MM.1S (cell line): ENCODE results near the gene PANK2.

ENCODE experiments used
- CTCF ChIP-seq: fragments of 300-600 bp; sonication (generic); IDR thresholded peaks from 2 replicates; pipeline ENCODE4 v1.5.1; 2016; ENCODE audit warnings: antibody characterized with exemption, low read length, mixed read lengths
- EZH2 ChIP-seq: fragments of 300-600 bp; sonication (generic); optimal IDR thresholded peaks from 2 replicates; pipeline ENCODE3; 2017; ENCODE audit warnings: low read depth, mild to moderate bottlenecking, antibody characterized with exemption, low read length, mixed read lengths
- EZH2phosphoT487 ChIP-seq: fragments of 300-600 bp; sonication (generic); IDR thresholded peaks from 2 replicates; pipeline ENCODE4 v1.6.1; 2018; ENCODE audit warnings: antibody characterized with exemption, low read length

GRCh38 chr20:3925113-3925695 lies 36.0 kb downstream of the PANK2 start:
- TF ChIP-seq EZH2 (no peak), CTCF (no peak), EZH2phosphoT487 (no peak)
